OCI-LY1 (cell line): Measurements from ENCODE around the gene SH3BGRL3.

Experiments
- CTCF ChIP-seq: fragments of 200-600 bp; sonication (generic), shearing (Covaris generic); IDR thresholded peaks from 2 replicates; pipeline ENCODE4 v1.5.1; 2017; ENCODE audit warnings: mild to moderate bottlenecking, antibody characterized with exemption, low read length, moderate library complexity, mixed read lengths
- EZH2 ChIP-seq: fragments of 200-600 bp; sonication (generic), shearing (Covaris generic); IDR thresholded peaks from 2 replicates; pipeline ENCODE4 v1.8.0; 2017; ENCODE audit warnings: borderline replicate concordance, mixed run types, mild to moderate bottlenecking, antibody characterized with exemption, low read length, moderate library complexity, mixed read lengths

DNA sequence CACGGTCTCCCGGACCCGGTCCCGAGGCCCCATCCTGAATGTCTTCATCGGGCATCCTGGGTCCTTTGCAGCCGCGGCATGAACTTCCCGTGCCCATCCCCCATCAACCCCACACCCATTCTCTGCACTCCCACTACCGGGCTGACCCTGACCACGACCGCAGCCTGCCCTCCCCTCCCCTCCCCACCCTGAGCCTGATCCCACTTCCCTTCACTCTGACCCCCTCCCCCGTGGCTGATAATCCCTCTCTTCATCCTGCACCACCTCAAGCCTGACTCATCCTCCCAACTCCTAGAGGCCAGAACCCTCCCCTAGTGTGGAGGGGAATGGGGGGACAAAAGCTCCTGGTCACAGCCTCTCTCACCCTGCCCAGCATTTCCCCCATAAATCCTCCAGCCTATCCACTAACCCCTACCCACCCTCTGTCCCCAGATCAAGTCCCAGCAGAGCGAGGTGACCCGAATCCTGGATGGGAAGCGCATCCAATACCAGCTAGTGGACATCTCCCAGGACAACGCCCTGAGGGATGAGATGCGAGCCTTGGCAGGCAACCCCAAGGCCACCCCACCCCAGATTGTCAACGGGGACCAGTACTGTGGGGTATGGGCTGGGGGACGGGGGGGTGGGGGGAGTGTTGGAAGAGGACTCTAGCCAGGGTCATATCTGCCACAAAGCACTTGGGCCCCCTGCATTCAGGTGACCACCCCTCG lies 602 bp downstream of the SH3BGRL3 start:
- TF ChIP-seq CTCF (no peak), EZH2 (no peak)
